HG03097 (cell line): Measurements from ENCODE around the gene IL12RB1.
"Not testable (repeated sequence)": the region's sequence is repeated elsewhere in the genome, so short reads cannot be mapped to it uniquely, and the experiment has no call there.

Experiments
- ATAC-seq: cut with Tn5 transposase; IDR thresholded peaks from one replicate; pipeline ENCODE4 v1.9.1; 2021; ENCODE audit not compliant: unreplicated experiment, low FRiP score

IL12RB1 gene

DNA sequence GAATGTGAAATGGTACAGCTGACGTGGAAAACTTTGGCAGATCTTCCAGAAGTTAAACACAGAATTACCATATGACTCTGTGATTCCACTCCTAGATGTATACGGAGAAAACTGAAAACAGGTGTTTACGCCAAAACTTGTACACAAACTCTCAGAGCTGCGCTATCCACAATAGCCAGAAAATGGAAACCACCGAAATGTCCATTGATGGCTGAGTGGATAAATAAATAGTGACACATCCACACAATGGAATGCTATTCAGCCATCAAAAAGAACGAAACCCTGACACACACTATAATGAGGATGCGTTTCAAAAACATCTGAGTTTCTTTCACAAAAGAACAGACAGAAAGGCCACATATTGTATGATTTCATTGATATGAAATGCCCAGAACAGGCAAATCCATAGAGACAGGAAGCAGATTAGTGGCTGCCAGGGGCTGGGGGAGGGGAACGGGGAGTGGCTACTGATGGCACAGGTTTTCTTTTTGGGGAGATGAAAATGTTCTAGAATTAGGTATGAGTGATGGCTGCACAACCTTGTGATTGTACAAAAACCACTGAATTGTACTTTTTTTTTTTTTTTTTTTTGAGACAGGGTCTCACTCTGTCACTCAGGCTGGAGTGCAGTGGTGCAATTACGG is 33.0 kb downstream of the IL12RB1 start:
- ATAC-seq, result no peak

DNA sequence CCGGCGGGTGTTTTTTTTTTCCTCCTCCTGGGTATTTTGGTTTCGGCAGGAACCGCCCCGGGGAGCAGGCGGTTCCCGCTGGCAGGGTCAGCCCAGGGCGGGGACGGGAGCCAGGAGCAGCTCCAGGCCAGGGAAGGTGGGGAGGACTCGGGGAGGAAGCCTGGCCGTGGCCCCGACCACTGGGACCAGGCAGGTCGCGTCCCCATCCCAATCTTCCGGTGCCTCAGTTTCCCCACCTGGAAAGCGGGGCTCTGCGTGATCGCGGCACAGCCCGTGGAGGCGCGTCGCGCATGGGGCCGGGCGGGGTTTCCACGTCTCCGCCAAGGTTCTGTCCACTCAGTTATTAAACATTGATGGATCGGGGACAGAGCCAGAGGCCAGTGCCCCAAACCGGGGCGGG is 34.8 kb downstream of the IL12RB1 start:
- ATAC-seq, result no peak

DNA sequence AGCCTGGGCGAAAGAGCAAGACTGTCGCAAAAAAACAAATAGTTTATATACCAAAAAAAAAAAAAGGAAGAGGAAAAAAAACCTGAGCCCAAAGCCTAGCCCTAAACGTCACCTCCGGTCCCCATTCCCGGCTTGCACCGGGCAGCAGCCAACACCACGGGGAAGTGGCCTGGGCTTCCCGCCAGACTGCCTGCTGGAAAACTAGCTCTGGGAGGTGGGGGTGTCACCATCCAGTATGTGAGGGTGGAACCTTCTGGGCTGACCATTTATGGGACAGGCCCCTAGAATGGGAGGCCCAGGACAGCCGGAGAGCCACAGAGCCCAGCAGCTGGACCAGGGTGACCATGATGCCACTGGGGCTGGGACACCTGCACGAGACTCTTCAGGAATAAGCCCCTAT is 37.3 kb downstream of the IL12RB1 start:
- ATAC-seq, result no peak

DNA sequence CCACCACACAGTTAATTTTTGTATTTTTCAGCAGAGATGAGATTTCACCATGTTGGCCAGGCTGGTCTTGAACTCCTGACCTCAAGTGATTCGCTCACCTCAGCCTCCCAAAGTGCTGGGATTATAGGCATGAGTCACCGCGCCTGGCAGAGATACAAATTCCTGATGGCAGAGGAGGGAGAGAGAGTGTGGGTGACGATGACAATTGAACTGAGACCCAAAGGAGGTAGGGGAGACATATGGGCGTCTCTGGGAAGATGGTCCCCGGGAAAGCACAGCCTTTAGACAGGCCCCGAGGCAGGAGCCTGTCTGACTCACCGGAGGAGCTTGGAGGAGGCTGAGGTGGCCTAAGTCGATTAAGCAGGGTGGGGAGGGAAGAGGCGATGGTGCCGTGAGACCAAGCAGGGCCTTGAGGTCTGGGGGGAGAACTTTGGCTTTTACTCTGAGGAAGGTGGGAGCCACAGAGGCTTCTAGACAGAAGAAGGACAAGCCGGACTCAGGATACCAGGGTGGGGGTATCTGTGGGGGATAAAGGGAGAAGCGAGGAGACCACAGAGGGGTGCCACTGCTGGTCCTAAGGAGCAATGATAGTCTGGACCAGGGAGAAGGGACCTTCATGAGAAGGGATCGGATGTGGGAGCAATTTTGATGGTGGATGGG is 40.5 kb downstream of the IL12RB1 start:
- ATAC-seq, result no peak

DNA sequence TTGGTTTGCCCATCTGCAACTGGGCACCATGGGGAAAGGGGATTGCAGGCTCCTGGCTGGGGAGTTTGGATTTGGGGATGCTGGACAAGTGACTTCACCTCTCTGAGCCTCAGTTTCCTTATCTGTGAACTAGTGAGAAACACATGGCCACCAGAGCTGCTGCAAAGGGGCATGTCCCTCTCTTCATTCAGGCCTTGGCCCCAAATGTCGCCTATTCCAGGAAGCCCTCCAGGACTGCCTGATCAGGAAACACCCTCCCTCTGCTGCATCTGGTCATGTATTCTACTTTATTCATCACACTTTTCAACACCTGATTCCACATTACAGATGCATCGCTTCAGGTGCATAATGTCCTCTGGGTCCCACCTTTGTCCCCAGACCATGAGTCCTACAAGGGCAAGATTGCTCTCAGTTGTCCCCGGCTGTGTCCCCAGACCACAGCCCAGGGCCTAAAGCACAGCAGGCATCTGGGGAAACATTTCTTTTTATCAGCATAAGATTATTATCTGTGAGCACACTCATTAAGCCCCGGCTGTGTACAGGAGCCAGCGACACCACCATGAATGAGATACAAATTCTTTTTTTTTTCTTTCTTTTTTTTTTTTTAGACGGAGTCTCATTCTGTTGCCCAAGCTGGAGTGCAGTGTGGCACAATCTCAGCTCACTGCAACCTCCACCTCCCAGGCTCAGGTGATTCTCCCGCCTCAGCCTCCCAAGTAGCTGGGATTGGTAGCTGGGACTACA is 41.3 kb downstream of the IL12RB1 start:
- peak; percentile 8 for ATAC-seq

DNA sequence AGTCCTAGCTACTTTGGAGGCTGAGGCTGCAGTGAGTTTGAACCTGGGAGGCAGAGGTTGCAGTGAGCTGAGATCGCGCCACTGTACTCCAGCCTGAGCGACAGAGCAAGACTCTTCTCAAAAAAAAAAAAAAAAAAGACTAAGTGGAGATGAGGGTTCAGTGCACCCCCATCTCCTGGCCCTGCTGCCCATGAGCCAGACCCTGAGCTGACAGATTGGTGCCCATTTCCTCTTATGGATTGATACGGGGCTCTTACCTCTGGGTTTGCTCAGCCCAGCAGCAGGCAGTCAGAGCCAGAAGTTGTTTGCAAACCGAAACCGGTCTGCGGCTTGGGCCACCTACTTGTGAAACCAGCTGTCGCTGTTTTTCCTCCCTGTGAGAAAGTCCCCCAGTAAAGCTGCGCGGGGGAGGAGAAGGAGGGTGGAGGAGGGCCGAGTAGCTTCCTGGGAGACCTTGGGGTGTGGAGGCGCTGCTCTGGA is 41.9 kb downstream of the IL12RB1 start:
- ATAC-seq, result peak; percentile 94

DNA sequence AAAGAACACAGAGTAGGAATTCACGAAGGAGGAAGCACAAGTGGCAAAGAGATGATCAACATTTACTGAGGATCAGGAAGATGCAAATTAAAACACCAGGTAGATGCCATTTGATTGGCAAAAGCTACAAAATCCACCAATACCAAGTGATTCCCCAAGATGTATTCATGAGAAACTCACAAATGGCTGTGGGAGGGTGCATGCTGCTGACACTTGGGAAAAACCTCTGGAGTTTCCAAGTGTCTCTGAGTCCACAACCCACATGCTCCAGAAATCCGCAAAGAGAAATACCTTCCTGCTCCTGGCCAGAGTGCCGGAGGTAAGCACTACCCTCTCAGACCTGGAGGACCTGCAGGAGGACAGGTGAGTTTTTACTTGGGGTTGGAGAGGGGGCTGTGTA is 43.1 kb downstream of the IL12RB1 start:
- no peak for ATAC-seq

DNA sequence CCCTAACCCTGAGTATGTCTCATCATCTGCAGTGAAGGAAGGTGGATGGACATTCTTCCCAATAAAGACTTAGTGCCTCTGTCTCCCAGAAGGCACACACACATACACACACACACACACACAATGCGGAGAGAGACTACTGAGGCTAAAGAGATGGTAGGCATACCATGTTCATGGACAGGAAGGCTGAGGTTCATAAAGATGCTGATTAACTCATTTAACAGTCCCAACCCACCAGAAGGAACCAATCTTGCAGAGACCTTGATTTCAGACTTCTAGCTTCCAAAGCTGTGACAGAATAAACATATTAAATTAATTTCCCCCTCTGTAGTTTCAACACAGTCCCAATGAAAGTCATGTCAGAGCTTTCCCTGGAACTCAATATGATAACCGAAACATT is 45.7 kb downstream of the IL12RB1 start:
- ATAC-seq, result no peak

DNA sequence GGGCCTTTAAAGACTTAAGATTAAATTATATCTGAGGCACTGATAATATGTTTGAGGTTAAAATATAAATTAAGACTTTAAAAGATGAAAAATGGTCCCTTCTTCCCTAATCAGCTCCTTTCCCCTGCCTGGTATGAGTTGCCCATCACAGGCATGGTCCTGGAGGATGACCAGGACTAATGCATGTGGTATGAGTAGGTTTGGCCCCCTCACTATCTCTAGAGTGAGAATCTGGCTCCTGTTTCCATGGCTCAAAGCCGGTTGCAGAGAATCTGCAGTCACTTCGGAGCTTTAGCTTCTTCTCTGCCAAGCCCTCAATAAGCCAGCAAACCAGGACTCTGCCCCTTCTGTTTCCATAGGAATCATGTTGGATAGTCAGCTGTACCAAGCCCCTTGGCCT is 54.6 kb downstream of the IL12RB1 start:
- not testable (repeated sequence) for ATAC-seq

DNA sequence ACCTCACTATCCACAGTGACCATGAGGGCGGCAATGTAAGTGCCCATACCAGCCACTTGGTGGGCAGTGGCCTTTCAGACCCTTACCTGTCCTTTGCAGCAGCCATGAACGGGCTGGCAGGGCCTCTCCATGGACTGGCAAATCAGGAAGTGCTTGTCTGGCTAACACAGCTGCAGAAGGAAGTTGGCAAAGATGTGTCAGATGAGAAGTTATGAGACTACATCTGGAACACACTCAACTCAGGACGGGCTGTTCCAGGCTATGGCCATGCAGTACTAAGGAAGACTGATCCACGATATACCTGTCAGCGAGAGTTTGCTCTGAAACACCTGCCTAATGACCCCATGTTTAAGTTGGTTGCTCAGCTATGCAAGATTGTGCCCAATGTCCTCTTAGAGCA is 55.3 kb downstream of the IL12RB1 start:
- ATAC-seq, result not testable (repeated sequence)

DNA sequence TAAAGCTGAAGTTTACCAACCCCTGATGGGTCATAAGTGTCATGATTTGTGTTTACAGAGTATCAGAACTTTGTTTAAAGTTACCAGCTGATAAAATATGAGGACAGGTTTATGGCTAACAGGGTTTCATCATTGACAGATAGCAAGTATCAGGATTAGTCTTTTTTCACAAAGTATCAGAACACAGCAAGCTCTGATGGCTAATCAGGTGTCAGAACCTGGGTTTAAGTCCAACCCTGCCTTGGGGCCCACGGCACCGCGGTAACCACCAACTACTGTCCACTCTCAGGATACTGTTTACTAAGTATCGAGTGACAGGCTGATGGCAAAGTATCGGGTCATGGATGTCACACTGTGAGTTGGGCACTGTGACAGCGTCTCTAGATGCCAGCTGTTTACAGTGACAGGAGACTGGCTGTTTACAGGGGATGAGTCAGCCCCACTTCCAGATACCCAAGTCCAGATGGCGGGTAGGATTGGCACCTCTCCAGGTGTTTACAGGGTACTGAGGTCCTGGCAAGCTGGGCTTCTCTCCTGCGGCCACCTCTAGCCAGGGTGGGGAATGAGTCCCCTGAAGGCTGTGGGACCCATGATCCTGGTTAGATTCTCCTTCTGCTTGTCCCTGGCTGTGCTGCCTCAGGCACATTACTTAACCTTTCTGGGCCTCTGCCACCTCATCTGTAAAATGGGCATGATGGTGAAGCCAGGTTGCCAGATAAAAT is 57.0 kb downstream of the IL12RB1 start:
- ATAC-seq, result no peak

DNA sequence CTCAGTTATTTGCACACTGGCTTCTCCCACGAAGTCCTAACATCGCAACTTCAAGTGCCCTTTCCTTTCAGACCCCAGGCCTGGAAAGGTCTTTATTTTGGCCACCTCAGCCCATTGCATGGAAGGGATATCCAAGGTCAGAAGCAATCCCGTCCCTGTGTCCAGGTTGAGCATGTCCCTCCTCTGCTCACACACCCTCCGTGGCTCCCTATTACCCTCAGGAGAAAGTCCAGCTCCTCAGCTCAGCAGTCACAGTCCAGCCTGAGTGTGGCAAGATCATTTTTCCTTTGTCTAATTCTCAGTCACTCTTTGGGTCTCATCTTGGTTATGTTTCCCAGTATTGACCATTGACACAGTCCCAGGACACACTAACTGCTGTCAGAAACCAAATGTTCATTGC is 59.6 kb downstream of the IL12RB1 start:
- ATAC-seq, result no peak

DNA sequence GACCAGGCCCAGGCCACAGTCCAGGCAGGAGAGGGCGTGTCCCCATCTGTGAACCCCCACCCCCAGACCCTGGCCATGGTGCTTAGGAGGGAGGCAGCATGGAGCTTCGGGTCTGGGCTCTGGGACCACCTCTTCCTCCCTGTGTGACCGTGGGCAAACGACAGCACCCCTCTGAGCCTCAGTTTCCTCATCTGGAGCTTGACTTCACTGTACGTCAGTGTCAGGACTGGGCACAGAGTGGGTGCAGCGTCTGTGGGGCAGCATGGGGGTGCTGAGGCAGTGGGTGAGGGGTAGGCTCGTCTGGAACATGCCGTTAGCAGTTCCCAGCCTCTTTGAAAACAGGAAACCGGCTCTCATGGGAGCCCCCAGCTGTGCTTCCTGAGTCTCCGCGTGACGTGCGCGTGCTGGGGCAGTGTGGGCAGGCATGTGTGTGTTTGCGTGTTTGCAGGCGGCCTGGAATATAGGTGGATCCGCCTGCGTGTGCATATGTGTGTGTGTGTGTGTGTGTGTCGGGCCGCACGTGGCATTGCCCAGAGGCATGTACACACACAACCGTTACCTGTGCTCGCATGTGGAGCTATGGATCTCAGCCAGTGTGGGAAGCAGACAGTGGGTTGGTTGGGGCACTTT is 63.0 kb downstream of the IL12RB1 start:
- no peak for ATAC-seq

DNA sequence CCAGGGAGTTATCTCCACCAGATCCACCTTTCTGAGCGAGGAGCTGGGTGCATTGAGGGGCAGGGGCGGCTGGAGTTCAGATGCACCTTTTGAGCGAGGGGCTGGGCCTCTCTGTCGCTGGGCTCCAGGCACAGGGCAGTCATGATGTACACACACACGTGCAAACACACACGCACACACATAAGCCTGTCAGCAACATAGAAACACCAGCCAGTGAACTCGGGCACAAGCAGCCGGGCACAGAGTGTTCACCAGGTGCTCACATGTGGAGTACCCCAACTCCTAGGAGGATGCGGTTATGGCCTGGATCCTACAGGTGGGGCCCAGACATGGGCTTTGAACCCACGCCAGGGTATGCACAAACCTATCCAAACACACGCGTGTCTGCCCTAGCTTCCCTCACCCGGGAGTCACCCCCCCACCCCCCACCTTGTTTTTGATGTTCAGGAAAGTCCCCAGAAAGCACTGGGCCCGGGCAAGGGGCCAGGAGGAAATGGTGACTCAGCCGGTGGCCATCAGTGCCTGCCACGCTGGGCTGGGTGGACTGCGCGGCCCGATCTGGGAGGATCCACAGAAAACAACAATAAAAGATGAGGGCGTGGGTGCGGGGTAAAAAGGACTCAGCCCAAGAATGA is 65.5 kb downstream of the IL12RB1 start:
- no peak for ATAC-seq

DNA sequence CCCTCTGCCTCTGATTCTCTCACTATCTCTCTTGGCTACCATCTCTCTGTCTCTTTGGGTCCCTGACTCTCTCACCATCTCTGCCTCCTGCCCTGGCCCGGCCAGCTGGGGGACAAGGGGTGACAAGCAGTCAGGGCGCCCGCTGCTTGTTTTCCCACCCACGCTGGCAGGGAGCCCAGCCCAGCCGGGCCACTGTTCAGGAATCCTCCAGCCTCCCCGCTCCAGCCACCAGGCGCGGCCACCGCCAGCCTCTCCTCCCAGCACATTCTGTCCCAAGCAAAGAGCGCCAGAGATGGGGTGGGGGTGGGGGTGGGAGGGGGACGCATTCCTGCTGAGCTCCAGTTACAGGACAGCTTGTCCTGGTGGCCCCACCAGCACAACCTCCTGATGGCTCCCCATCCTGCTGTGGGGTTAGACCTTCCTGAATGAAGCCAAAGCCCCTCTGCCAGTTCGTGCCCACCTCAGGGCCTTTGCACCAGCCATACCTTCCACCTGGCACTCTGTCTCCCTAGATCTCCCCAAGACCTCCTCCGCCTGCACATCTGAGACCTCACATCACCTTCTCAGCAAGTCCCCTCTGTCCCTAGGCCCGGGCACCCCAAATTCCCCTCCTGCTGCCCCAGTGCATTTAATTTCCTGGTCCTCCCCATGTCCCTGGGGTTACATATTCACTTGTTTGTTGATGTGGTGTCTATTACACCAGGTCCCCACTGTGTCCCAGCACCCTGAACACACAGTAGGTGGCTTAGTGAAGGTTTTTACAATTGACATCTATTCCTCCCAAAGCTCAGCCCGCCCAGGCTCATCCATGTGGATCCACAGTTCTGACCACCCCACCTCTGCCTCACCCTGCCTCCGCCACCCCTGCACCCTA is 66.3 kb downstream of the IL12RB1 start:
- ATAC-seq, result no peak

DNA sequence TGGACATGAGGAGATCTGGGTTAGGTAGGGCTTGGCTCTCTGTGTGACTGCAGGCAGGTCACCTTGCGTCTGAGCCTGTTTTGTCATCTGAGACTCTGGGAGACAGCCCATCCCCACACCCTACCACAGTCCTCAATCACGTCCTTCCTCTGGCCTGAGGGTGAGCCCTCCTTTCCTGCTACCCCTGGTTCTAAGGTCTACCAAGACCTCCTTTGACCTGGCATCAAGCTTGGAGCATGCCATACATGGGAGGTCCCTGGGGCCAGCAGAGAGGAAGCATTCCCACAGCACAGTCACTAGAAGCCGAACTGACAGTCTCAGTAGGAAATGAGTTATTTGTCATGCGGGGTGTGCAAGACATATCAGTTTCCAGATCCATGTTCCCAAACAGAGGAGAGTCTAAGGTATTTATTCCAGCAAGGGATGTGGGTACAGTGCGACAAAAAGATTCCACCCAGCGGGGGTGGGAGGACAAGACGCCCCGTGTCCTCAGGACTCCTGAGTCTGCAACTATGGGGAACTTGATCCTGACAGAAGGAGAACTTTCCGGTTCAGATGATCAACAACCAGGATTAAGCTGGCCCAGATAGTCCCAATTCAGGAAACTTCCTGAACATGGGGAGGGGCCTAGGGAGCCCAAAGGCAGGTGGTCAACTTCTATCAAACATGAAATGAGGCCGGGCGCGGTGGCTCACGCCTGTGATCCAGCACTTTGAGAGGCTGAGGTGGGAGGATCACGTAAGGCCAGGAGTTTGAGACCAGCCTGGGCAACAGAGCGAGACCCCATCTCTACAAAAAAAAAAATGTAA is 69.3 kb downstream of the IL12RB1 start:
- no peak for ATAC-seq

DNA sequence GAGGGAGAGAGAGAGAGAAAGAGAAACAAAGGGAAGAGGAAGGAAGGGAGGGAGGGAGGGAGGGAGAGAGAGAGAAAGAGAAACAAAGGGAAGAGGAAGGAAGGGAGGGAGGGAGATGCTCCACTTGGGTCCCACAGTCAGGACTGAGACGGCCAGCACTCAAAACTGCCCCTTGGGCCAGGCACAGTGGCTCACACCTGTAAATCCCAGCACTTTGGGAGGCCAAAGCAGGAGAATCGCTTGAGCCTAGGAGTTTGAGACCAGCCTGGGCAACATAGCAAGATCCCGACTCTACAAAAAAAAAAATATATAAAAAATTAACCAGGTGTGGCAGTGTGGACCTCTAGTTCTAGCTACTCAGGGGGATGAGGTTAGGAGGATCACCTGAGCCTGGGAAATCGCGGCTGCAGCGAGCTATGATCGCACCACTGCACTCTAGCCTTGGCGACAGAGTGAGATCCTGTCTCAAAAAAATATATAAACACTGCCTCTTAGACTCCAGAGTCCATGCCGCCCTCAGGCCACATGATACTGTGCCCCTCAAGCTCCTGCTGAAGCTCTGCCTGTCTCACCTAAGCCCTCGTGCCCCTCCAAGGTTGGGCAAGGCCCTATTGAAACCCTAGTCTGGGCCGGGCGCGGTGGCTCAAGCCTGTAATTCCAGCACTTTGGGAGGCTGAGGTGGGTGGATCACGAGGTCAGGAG is 70.4 kb downstream of the IL12RB1 start:
- no peak for ATAC-seq

DNA sequence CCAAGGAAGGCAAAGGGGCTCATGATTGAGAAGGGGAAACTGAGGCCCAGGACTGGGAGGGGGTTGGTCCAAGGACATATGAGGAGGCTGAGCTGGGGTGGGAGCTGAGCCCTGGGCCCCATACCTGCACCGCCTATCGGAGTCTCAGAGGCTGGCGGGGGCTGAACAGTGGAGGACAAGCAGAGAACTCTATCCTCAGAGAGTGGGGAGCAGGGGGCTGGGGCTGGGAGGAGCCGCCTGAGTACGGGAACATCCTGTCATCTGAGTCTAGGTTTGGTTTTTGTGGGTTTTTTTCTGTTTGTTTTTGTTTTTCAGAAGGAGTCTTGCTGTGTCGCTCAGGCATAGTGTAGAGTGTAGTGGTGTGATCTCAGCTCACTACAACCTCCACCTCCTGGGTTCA is 72.5 kb downstream of the IL12RB1 start:
- no peak for ATAC-seq
